BLaER1 (cell line): ENCODE data around the gene ACSS1.
A peak's percentile ranks its signal among the peaks of the same experiment; 100 is the strongest.

Experiments
- H3K27ac ChIP-seq: shearing (Covaris generic); formaldehyde crosslinking; 2 replicates; pipeline ENCODE4 v1.8.1; 2022
- H3K27me3 ChIP-seq: shearing (Covaris generic); formaldehyde crosslinking; 2 replicates; pipeline ENCODE4 v1.8.1; 2022
- H3K36me3 ChIP-seq: shearing (Covaris generic); formaldehyde crosslinking; 2 replicates; pipeline ENCODE4 v1.8.1; 2022
- H3K4me1 ChIP-seq: shearing (Covaris generic); formaldehyde crosslinking; 2 replicates; pipeline ENCODE4 v1.8.1; 2022
- H3K4me2 ChIP-seq: shearing (Covaris generic); formaldehyde crosslinking; 2 replicates; pipeline ENCODE4 v1.8.1; 2022
- H3K4me3 ChIP-seq: shearing (Covaris generic); formaldehyde crosslinking; 2 replicates; pipeline ENCODE4 v1.8.1; 2022
- H3K9ac ChIP-seq: shearing (Covaris generic); formaldehyde crosslinking; 2 replicates; pipeline ENCODE4 v1.8.1; 2022
- H3K9me3 ChIP-seq: shearing (Covaris generic); formaldehyde crosslinking; 2 replicates; pipeline ENCODE4 v1.8.1; 2022
- H4K20me1 ChIP-seq: shearing (Covaris generic); formaldehyde crosslinking; 2 replicates; pipeline ENCODE4 v1.8.1; 2022
- Cebpa-rat ChIP-seq: shearing (Covaris generic); IDR thresholded peaks from 2 replicates; pipeline ENCODE4 v1.8.1; 2022

The ACSS1 gene

DNA sequence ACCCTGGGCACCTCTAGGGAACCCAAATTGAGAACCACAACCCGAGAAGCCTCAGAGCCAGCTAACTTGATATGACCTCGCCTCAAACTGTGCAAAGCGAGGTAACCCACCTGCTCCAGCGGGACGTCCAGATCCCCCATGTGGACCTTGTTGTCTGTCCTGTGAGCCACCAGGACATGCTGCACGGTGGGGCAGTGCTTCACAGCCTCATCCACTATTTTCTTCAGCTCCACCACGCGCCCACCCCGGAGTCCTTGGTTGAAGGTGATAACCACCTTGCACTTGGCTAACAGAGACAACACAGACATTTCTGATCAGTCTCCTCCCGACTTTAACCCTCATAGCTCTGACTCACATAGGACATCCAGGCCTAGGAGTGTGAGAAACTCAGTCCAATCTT, 34.6 kb downstream of the ACSS1 start:
- no peak for TF ChIP-seq Cebpa-rat
- Histone ChIP-seq H3K27ac (no peak overlapping the region), H3K4me3 (no peak overlapping the region), H3K9me3 (no peaks in the 10 kb centered on the region), H3K9ac (no peak overlapping the region), H3K4me1 (peaks cover 25% of the 10 kb centered on the region), H3K4me2 (no peak overlapping the region), H4K20me1 (peaks cover 67% of the 10 kb centered on the region), H3K36me3 (peaks cover 84% of the 10 kb centered on the region), H3K27me3 (no peaks in the 10 kb centered on the region)

DNA sequence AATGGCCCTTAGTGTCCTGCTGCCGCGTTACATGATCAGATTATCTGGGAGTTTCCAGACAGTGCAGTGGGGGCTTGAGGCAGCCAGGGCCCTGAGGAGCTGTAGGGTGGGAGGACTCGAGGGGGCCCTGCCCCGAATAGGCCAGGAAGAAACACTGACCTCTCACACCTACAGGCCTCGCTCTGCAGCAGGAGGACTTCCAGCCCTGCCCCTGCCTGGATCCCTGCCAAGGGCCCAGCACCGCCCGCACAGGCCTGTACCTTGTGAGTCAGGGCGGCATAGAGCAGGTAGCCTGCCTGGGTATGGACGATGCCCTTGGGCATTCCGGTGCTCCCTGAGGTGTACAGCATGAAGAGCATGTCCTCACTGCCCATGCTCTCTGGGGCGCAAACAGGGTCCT, 35.3 kb downstream of the ACSS1 start:
- H3K4me2 ChIP-seq: no peak overlapping the region
- TF ChIP-seq Cebpa-rat: no peak
- no peak overlapping the region for H3K9ac ChIP-seq
- no peaks in the 10 kb centered on the region for H3K27me3 ChIP-seq
- no peak overlapping the region for H3K27ac ChIP-seq
- no peaks in the 10 kb centered on the region for H3K9me3 ChIP-seq
- no peak overlapping the region for H3K4me3 ChIP-seq
- peaks cover 25% of the 10 kb centered on the region for H3K4me1 ChIP-seq
- peaks cover 74% of the 10 kb centered on the region for H4K20me1 ChIP-seq
- peaks cover 88% of the 10 kb centered on the region for H3K36me3 ChIP-seq

DNA sequence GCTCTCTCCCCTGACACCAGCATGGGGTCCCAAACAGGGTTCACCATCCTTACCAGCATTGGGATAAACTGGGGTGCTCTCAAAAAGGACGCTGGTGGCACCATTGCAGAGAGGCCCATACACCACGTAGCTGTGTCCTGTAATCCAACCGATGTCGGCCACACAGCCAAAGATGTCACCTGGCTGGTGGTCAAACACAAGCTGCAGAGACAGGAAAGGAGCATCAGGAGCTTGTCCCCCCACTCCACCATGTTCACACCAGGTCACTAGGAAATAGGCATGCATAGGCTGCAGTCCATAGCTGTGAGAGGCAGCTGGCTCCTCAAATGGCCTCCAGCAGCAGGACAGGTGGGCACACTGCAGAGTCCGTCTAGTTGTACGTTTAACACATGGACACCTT, 36.6 kb downstream of the ACSS1 start:
- no peaks in the 10 kb centered on the region for H3K9me3 ChIP-seq
- no peaks in the 10 kb centered on the region for H3K27me3 ChIP-seq
- TF ChIP-seq Cebpa-rat: no peak
- H3K4me3 ChIP-seq: no peak overlapping the region
- peaks cover 88% of the 10 kb centered on the region for H3K36me3 ChIP-seq
- H3K4me1 ChIP-seq: peaks cover 24% of the 10 kb centered on the region
- H3K4me2 ChIP-seq: no peak overlapping the region
- no peak overlapping the region for H3K9ac ChIP-seq
- H4K20me1 ChIP-seq: peaks cover 88% of the 10 kb centered on the region
- H3K27ac ChIP-seq: no peak overlapping the region

DNA sequence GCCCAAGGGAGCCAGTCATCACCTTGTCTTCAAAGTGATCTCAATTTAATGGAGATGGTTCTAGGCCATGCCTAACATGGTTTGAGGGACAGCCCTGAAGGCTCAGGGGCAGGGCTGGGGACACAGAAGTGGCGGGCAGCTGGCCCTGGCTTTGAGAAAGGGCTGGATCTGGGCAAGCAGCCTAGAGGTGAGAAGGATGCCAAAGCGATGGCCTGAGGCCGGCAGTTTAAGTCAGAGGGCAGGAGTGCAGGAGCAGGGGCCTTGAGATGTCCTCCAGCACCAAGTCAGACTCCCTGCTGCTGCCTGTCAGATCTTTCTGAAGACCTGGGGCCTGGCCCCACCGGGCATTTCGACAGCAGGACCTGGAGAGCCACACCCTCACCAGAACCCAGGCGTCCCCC, 37.0 kb downstream of the ACSS1 start:
- H3K9ac ChIP-seq: no peak overlapping the region
- no peaks in the 10 kb centered on the region for H3K9me3 ChIP-seq
- peaks cover 92% of the 10 kb centered on the region for H4K20me1 ChIP-seq
- peaks cover 84% of the 10 kb centered on the region for H3K36me3 ChIP-seq
- H3K4me1 ChIP-seq: peaks cover 24% of the 10 kb centered on the region
- no peaks in the 10 kb centered on the region for H3K27me3 ChIP-seq
- no peak for TF ChIP-seq Cebpa-rat
- H3K4me3 ChIP-seq: no peak overlapping the region
- H3K27ac ChIP-seq: no peak overlapping the region
- no peak overlapping the region for H3K4me2 ChIP-seq

DNA sequence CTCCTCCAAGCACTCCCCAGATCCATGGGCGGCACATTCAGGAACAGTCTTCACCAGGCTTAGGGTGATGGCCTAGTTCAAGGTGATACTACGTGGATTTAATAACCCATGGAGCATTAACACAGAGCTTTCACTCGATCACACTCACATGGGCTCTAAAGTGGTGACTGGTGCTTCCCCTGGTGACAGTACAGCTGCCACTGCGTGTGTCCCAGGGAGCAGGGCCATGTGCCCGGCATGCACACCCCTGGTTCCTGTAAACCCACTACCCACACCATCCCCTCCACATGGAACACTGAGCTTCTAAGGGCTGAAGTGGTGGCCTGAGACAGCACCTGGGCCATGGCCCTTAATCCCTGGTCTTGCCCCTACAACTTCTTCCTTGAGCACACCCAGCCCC, 37.6 kb downstream of the ACSS1 start:
- peaks cover 95% of the 10 kb centered on the region for H4K20me1 ChIP-seq
- TF ChIP-seq Cebpa-rat: no peak
- no peaks in the 10 kb centered on the region for H3K9me3 ChIP-seq
- H3K36me3 ChIP-seq: peaks cover 79% of the 10 kb centered on the region
- no peaks in the 10 kb centered on the region for H3K27me3 ChIP-seq
- peaks cover 28% of the 10 kb centered on the region for H3K4me1 ChIP-seq
- H3K4me3 ChIP-seq: no peak overlapping the region
- H3K4me2 ChIP-seq: no peak overlapping the region
- no peak overlapping the region for H3K9ac ChIP-seq
- no peak overlapping the region for H3K27ac ChIP-seq

DNA sequence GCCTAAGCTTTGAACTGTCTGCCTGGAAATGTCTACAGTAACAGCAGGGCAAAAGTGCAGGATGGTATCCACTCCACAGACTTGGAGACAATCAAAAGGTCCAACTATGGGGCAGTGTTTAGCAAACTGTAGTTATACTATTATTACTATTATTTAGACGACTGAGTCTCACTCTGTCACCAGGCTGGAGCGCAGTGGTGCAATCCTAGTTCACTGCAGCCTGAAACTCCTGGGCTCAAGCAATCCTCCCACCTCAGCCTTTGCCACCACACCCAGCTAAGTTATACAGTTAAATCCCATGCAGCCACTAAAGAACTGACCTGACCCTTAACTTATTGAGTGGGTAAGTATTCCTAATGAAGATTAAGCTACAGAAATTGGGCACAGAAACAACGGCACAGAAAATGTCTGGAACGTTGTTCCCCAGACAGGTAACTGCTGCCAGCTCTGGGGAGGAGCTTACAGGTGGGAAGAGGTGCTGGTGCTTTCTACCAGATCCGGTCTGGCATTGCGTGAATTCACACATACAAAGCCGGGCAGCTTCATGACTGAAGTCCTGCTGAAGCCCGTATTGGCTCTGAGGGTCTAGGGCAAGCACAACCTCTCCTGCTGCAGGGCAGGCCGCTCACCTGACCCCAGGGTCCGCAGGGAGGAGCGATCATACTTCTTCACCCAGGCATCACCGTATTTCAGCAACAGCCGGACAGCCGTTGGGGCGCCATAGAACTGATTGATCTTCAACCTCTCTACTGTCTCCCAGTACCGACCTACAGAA, 38.4 kb downstream of the ACSS1 start:
- Histone ChIP-seq H3K27me3 (no peaks in the 10 kb centered on the region), H3K36me3 (peaks cover 76% of the 10 kb centered on the region), H3K4me1 (peaks cover 36% of the 10 kb centered on the region), H4K20me1 (peaks cover 92% of the 10 kb centered on the region), H3K27ac (no peak overlapping the region), H3K9ac (no peak overlapping the region), H3K4me3 (no peak overlapping the region), H3K9me3 (no peaks in the 10 kb centered on the region), H3K4me2 (peak overlapping the region; percentile 21; the same call in 1 of the 2 replicates)
- no peak for TF ChIP-seq Cebpa-rat

DNA sequence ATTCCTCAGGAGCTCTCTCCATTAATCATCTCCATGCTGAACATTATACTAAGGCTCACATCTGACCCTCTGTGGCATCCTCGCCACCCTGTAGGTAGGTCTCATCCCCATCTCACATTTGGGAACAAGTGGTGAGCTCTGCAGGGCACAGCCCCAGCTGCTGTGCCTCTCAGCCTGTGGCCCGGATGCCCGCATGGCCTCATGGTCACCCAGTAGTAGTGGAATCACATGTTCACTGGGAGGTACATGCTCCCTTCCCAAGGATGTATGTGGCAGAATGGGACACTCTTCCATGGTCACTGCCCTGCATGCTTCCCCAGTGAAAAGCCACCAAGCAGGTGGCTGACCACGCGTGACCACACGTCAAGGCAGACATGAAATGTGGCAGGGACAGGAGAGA, 39.1 kb downstream of the ACSS1 start:
- no peaks in the 10 kb centered on the region for H3K27me3 ChIP-seq
- no peak overlapping the region for H3K9ac ChIP-seq
- H3K4me3 ChIP-seq: no peak overlapping the region
- H4K20me1 ChIP-seq: peaks cover 92% of the 10 kb centered on the region
- no peak for TF ChIP-seq Cebpa-rat
- H3K27ac ChIP-seq: no peak overlapping the region
- peaks cover 43% of the 10 kb centered on the region for H3K4me1 ChIP-seq
- no peaks in the 10 kb centered on the region for H3K9me3 ChIP-seq
- H3K36me3 ChIP-seq: peaks cover 76% of the 10 kb centered on the region
- H3K4me2 ChIP-seq: peak overlapping the region; percentile 21; the same call in 1 of the 2 replicates

DNA sequence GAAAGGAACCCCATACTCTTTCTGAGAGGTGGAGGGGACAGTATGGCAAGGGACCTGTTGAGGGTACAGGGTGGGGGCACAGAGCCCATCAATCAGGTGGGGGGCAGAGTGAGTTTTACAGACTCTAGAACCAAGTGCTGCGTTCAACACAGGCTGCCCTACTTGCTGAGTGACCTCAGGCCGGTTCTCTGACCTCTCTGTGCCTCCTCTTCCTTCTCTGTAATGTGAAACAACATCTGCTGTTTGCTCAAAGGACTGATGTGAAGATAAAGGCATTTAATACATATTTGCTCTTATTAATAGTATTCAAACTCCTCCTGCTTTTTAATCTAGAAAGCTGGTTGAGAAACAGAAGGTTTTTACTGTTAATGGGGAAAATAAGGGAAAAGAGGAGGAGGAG, 39.5 kb downstream of the ACSS1 start:
- no peaks in the 10 kb centered on the region for H3K9me3 ChIP-seq
- no peak overlapping the region for H3K4me2 ChIP-seq
- no peak overlapping the region for H3K27ac ChIP-seq
- no peaks in the 10 kb centered on the region for H3K27me3 ChIP-seq
- H3K4me3 ChIP-seq: no peak overlapping the region
- H3K9ac ChIP-seq: no peak overlapping the region
- H4K20me1 ChIP-seq: peaks cover 92% of the 10 kb centered on the region
- TF ChIP-seq Cebpa-rat: no peak
- peaks cover 76% of the 10 kb centered on the region for H3K36me3 ChIP-seq
- H3K4me1 ChIP-seq: peaks cover 47% of the 10 kb centered on the region

DNA sequence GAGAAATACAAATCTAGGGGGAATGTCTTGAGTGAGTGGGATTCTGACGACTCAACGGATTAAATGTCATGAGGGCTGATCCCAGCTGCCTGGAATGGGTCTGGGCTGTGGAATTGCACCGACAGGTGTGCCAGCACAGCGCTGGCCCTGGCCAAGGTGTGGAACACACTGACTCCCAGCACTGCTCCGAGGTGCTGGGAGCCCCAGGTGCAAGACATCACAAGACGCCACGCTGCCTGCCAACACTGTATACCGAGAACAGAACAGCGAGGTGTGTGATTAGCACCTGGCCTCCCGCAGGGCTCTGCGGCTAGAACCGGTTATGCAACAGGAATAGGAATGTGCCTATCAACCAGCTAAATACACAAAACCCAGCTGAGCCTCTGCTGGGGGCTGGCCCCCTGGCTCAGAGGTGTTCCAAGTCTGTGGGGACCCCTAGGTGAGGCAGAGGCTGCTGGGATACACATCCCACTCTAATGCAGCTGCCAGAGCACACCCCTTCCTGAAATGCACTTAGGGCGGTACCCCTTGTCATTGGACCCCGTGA, 40.6 kb downstream of the ACSS1 start:
- H3K9me3 ChIP-seq: no peaks in the 10 kb centered on the region
- H3K4me1 ChIP-seq: peaks cover 47% of the 10 kb centered on the region
- H3K4me2 ChIP-seq: no peak overlapping the region
- H3K4me3 ChIP-seq: no peak overlapping the region
- H3K27ac ChIP-seq: no peak overlapping the region
- H3K9ac ChIP-seq: no peak overlapping the region
- H4K20me1 ChIP-seq: peaks cover 81% of the 10 kb centered on the region
- H3K36me3 ChIP-seq: peaks cover 76% of the 10 kb centered on the region
- no peaks in the 10 kb centered on the region for H3K27me3 ChIP-seq
- no peak for TF ChIP-seq Cebpa-rat

DNA sequence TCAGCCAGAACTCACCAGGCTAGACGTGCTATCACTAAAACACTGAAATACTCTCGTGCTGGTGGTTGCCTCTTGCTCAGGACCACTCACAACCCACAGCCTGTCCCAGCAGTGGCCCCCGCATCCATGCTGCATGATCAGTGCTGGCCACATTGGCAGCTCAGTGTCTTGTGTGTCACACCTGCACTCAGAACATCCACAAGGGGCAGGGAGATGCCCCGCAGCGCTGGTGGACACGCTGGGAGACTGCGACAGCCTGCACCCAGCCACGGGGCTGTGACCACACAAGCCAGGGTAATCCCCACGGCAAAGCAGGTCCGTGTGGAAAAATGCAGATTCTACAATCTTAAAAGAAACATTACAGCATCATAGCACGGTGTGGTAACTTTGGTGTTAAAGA, 41.5 kb downstream of the ACSS1 start:
- peak overlapping the region; percentile 73 for H3K4me2 ChIP-seq
- no peak overlapping the region for H3K9ac ChIP-seq
- TF ChIP-seq Cebpa-rat: no peak
- peaks cover 77% of the 10 kb centered on the region for H3K36me3 ChIP-seq
- H3K4me1 ChIP-seq: peaks cover 47% of the 10 kb centered on the region
- peaks cover 78% of the 10 kb centered on the region for H4K20me1 ChIP-seq
- H3K9me3 ChIP-seq: no peaks in the 10 kb centered on the region
- H3K27ac ChIP-seq: no peak overlapping the region
- no peaks in the 10 kb centered on the region for H3K27me3 ChIP-seq
- no peak overlapping the region for H3K4me3 ChIP-seq
